Epithelial cell of proximal tubule (primary cell): ENCODE results near the gene GTF3C2. TPM values are rescaled to one million over a fixed set of nuclear protein-coding genes. Genes with fewer than 3 reads are reported as not detected.

Source experiments
- DNase-seq: peaks from one replicate; pipeline ENCODE4 v3.0.0-alpha.2; 2011; ENCODE audit warnings: low read depth
- H3K4me3 ChIP-seq: 2 replicates; pipeline ENCODE4 v1.5.1; 2011; ENCODE audit warnings: low read depth, mild to moderate bottlenecking, low read length
- CTCF ChIP-seq: conservative IDR thresholded peaks from 2 replicates; pipeline ENCODE4 v1.5.1; 2012; ENCODE audit warnings: low read depth, mild to moderate bottlenecking, low read length
- total RNA-seq: library from RNA; depleted of rRNA; stranded (reverse); fragments of >200 nt; gene quantifications from 2 replicates; pipeline ENCODE4 v1.2.3, GENCODE V29; 2015

The GTF3C2 gene
- total RNA-seq, 1 donor from 2014 or later = 37.4 TPM

GRCh38 chr2:27370816-27371620, 14.5 kb upstream of the GTF3C2 start:
- DNase-seq = no peak
- H3K4me3 ChIP-seq = peak overlapping the region; percentile 86
- TF ChIP-seq CTCF = no peak

GRCh38 chr2:27370026-27370815, 13.7 kb upstream of the GTF3C2 start, which contains the start of the genes EIF2B4 and SNX17:
Gene EIF2B4, minus strand, starts transcription at chr2:27370338. Its CDS starts 24 bp downstream, at chr2:27370314.
Gene SNX17, plus strand, starts transcription at chr2:27370616. Its CDS starts 128 bp downstream, at chr2:27370744.
- TF ChIP-seq CTCF = peak; percentile 71
- peak; percentile 89 for DNase-seq
- peak within 1 kb of the TSS; percentile 86 for H3K4me3 ChIP-seq

- H3K4me3 ChIP-seq = peak overlapping the region; percentile 86
- TF ChIP-seq CTCF = no peak
- no peak for DNase-seq
These were observed 13.0 kb upstream of the GTF3C2 start for GRCh38 chr2:27369471-27370025.

GRCh38 chr2:27363933-27364332, 7.4 kb upstream of the GTF3C2 start:
- TF ChIP-seq CTCF = no peak
- no peak for DNase-seq
- no peak overlapping the region for H3K4me3 ChIP-seq

GRCh38 chr2:27362678-27363420, 6.3 kb upstream of the GTF3C2 start:
- DNase-seq = no peak
- TF ChIP-seq CTCF = no peak
- H3K4me3 ChIP-seq = no peak overlapping the region

GRCh38 chr2:27356056-27356381, 545 bp downstream of the GTF3C2 start:
- H3K4me3 ChIP-seq = peak overlapping the region; percentile 92
- TF ChIP-seq CTCF = no peak

More at GRCh38 chr2:27356056-27356381, 545 bp downstream of the GTF3C2 start:
- no peak for DNase-seq
